ENCODE data around the gene IPMK. TPM values are rescaled to one million over a fixed set of nuclear protein-coding genes. Genes with fewer than 3 reads are reported as not detected.
"Not testable (repeated sequence)": the region's sequence is repeated elsewhere in the genome, so short reads cannot be mapped to it uniquely, and the experiment has no call there.

Gene IPMK
- total RNA-seq, 1 donor from 2014 or later = 6.8 TPM

GRCh38 chr10:58157076-58157766 lies 110.5 kb downstream of the IPMK start:
- no peaks in the 10 kb centered on the region for H3K9me3 Mint-ChIP-seq
- no peak overlapping the region for H3K4me3 Mint-ChIP-seq
- H3K27me3 Mint-ChIP-seq = peaks cover 6% of the 10 kb centered on the region
- H3K27ac Mint-ChIP-seq = no peak overlapping the region
- H3K4me1 Mint-ChIP-seq (ENCODE audit: unreplicated experiment) = peaks cover 11% of the 10 kb centered on the region
- TF ChIP-seq, protein P1, sequence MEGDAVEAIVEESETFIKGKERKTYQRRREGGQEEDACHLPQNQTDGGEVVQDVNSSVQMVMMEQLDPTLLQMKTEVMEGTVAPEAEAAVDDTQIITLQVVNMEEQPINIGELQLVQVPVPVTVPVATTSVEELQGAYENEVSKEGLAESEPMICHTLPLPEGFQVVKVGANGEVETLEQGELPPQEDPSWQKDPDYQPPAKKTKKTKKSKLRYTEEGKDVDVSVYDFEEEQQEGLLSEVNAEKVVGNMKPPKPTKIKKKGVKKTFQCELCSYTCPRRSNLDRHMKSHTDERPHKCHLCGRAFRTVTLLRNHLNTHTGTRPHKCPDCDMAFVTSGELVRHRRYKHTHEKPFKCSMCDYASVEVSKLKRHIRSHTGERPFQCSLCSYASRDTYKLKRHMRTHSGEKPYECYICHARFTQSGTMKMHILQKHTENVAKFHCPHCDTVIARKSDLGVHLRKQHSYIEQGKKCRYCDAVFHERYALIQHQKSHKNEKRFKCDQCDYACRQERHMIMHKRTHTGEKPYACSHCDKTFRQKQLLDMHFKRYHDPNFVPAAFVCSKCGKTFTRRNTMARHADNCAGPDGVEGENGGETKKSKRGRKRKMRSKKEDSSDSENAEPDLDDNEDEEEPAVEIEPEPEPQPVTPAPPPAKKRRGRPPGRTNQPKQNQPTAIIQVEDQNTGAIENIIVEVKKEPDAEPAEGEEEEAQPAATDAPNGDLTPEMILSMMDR (conservative IDR thresholded peaks at IDR 0.05) = no peak
- no peak for DNase-seq (ENCODE audit: extremely low spot score, unreplicated experiment)
- no peaks in the 10 kb centered on the region for H3K36me3 Mint-ChIP-seq

- not testable (repeated sequence) for H3K4me3 Mint-ChIP-seq; H3K9me3 Mint-ChIP-seq; H3K36me3 Mint-ChIP-seq; DNase-seq (ENCODE audit: extremely low spot score, unreplicated experiment); H3K27me3 Mint-ChIP-seq; H3K27ac Mint-ChIP-seq
- peaks cover 11% of the 10 kb centered on the region for H3K4me1 Mint-ChIP-seq (ENCODE audit: unreplicated experiment)
Measured at GRCh38 chr10:58155941-58156340, 111.8 kb downstream of the IPMK start.

GRCh38 chr10:58153751-58154150 lies 113.9 kb downstream of the IPMK start:
- H3K9me3 Mint-ChIP-seq = no peaks in the 10 kb centered on the region
- no peak overlapping the region for H3K4me3 Mint-ChIP-seq
- peaks cover 11% of the 10 kb centered on the region for H3K4me1 Mint-ChIP-seq (ENCODE audit: unreplicated experiment)
- DNase-seq (ENCODE audit: extremely low spot score, unreplicated experiment) = no peak
- H3K36me3 Mint-ChIP-seq = no peaks in the 10 kb centered on the region
- TF ChIP-seq, protein P1 (conservative IDR thresholded peaks at IDR 0.05) = no peak
- H3K27ac Mint-ChIP-seq = no peak overlapping the region
- H3K27me3 Mint-ChIP-seq = peaks cover 6% of the 10 kb centered on the region

- Mint-ChIP-seq H3K27ac (no peak overlapping the region), H3K4me3 (no peak overlapping the region), H3K27me3 (peaks cover 6% of the 10 kb centered on the region), H3K36me3 (no peaks in the 10 kb centered on the region), H3K9me3 (no peaks in the 10 kb centered on the region), H3K4me1 (ENCODE audit: unreplicated experiment) (peaks cover 5% of the 10 kb centered on the region)
- DNase-seq (ENCODE audit: extremely low spot score, unreplicated experiment) = no peak
- TF ChIP-seq, protein P1 (conservative IDR thresholded peaks at IDR 0.05) = peak; percentile 80
Measured at GRCh38 chr10:58152673-58153263, 114.9 kb downstream of the IPMK start.

GRCh38 chr10:58150290-58150689 lies 117.4 kb downstream of the IPMK start:
- peaks cover 5% of the 10 kb centered on the region for H3K4me1 Mint-ChIP-seq (ENCODE audit: unreplicated experiment)
- H3K9me3 Mint-ChIP-seq = no peaks in the 10 kb centered on the region
- H3K27ac Mint-ChIP-seq = no peak overlapping the region
- no peaks in the 10 kb centered on the region for H3K36me3 Mint-ChIP-seq
- H3K4me3 Mint-ChIP-seq = no peak overlapping the region
- TF ChIP-seq, protein P1 (conservative IDR thresholded peaks at IDR 0.05) = no peak
- peaks cover 7% of the 10 kb centered on the region for H3K27me3 Mint-ChIP-seq
- no peak for DNase-seq (ENCODE audit: extremely low spot score, unreplicated experiment)

DNA sequence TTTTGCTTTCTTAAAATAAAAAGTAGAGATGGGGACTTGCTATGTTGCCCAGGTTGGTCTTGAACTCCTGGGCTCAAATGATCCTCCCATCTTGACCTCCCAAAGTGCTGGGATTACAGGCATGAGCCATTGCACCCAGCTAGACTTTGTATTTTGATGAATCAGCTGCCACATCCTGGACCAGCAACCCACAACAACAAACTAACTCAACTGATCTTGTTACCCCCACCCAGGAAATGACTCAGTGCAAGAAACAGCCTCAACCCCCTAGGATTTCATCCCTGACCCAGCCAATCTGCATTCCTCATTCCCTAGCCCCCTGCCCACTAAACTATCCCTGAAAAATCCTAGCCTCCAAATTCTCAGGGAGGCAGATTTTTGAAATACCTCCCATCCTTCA lies 123.8 kb downstream of the IPMK start:
- Mint-ChIP-seq H3K9me3 (no peaks in the 10 kb centered on the region), H3K27me3 (peaks cover 3% of the 10 kb centered on the region), H3K36me3 (no peaks in the 10 kb centered on the region), H3K4me1 (ENCODE audit: unreplicated experiment) (no peaks in the 10 kb centered on the region), H3K4me3 (no peak overlapping the region), H3K27ac (no peak overlapping the region)
- no peak for DNase-seq (ENCODE audit: extremely low spot score, unreplicated experiment)
- TF ChIP-seq, protein P1 (conservative IDR thresholded peaks at IDR 0.05) = no peak

All from type B pancreatic cell (in vitro differentiated cells).